Loucy (cell line): ENCODE results near the gene SORCS2.

Source experiments
- H2AFZ ChIP-seq: fragments of 200-600 bp; sonication (generic); 2 replicates; pipeline ENCODE4 v1.6.0; 2016; ENCODE audit warnings: antibody characterized with exemption, mild to moderate bottlenecking, low read length, moderate library complexity
- H3F3A ChIP-seq: fragments of 200-600 bp; 2 replicates; pipeline ENCODE4 v1.6.0; 2016; ENCODE audit warnings: antibody characterized with exemption, low read depth, mild to moderate bottlenecking
- H3K27me3 ChIP-seq: fragments of 200-600 bp; sonication (generic); 2 replicates; pipeline ENCODE4 v1.6.1; 2014; ENCODE audit warnings: low read length, mild to moderate bottlenecking; ENCODE audit not compliant: insufficient read depth, poor library complexity, severe bottlenecking
- H3K36me3 ChIP-seq: fragments of 200-600 bp; sonication (generic); 2 replicates; pipeline ENCODE4 v1.6.1; 2016; ENCODE audit warnings: low read length; ENCODE audit not compliant: insufficient read depth
- H3K4me1 ChIP-seq: fragments of 200-600 bp; sonication (generic); 2 replicates; pipeline ENCODE4 v1.5.1; 2014; ENCODE audit warnings: low read length, mild to moderate bottlenecking; ENCODE audit not compliant: insufficient read depth, poor library complexity, severe bottlenecking
- H3K4me2 ChIP-seq: fragments of 200-600 bp; sonication (generic); 2 replicates; pipeline ENCODE4 v1.6.0; 2014; ENCODE audit warnings: antibody characterized with exemption, low read length, low read depth, mild to moderate bottlenecking; ENCODE audit not compliant: poor library complexity, severe bottlenecking
- H3K4me3 ChIP-seq: fragments of 200-600 bp; sonication (generic); 2 replicates; pipeline ENCODE4 v1.5.1; 2014; ENCODE audit warnings: low read length, mild to moderate bottlenecking, mixed read lengths; ENCODE audit not compliant: poor library complexity, severe bottlenecking
- H3K79me2 ChIP-seq: fragments of 200-600 bp; sonication (generic); 2 replicates; pipeline ENCODE4 v1.6.1; 2014; ENCODE audit warnings: low read length; ENCODE audit not compliant: insufficient read depth
- H3K9ac ChIP-seq: fragments of 200-600 bp; sonication (generic); 2 replicates; pipeline ENCODE4 v1.6.0; 2014; ENCODE audit warnings: mild to moderate bottlenecking, low read depth, low read length, moderate library complexity; ENCODE audit not compliant: poor library complexity, severe bottlenecking
- H3K9me2 ChIP-seq: fragments of 200-600 bp; sonication (generic); replicated peaks from 2 replicates; pipeline ENCODE4 v1.6.1; 2016; ENCODE audit warnings: low read depth, low read length, mixed read lengths
- H3K9me3 ChIP-seq: fragments of 200-600 bp; sonication (generic); 2 replicates; pipeline ENCODE4 v1.6.1; 2014; ENCODE audit warnings: mild to moderate bottlenecking, antibody characterized with exemption, low read length, low read depth; ENCODE audit not compliant: insufficient read depth
- H4K20me1 ChIP-seq: fragments of 200-600 bp; sonication (generic); 2 replicates; pipeline ENCODE4 v1.6.0; 2014; ENCODE audit warnings: antibody characterized with exemption, low read length, mild to moderate bottlenecking; ENCODE audit not compliant: insufficient read depth, poor library complexity, severe bottlenecking
- EZH2phosphoT487 ChIP-seq: fragments of 200-600 bp; IDR thresholded peaks from 2 replicates; pipeline ENCODE4 v1.6.1; 2018; ENCODE audit warnings: antibody characterized with exemption, mild to moderate bottlenecking, moderate library complexity, borderline replicate concordance
- TF ChIP-seq, protein P1 (sequence below): fragments of 200-600 bp; sonication (generic); conservative IDR thresholded peaks from 2 replicates; pipeline ENCODE4 v1.5.1; 2014; ENCODE audit warnings: mild to moderate bottlenecking, antibody characterized with exemption, low read length

SORCS2 gene

GRCh38 chr4:7310451-7310850, 118.1 kb downstream of the SORCS2 start:
- no peak overlapping the region for H3K4me2 ChIP-seq
- H3K4me3 ChIP-seq, result no peak overlapping the region
- no peaks in the 10 kb centered on the region for H3K36me3 ChIP-seq
- H3K9me2 ChIP-seq, result no peaks in the 10 kb centered on the region
- H3K79me2 ChIP-seq, result no peaks in the 10 kb centered on the region
- no peaks in the 10 kb centered on the region for H3F3A ChIP-seq
- H3K4me1 ChIP-seq, result no peaks in the 10 kb centered on the region
- no peaks in the 10 kb centered on the region for H4K20me1 ChIP-seq
- no peak overlapping the region for H2AFZ ChIP-seq
- TF ChIP-seq, protein P1, sequence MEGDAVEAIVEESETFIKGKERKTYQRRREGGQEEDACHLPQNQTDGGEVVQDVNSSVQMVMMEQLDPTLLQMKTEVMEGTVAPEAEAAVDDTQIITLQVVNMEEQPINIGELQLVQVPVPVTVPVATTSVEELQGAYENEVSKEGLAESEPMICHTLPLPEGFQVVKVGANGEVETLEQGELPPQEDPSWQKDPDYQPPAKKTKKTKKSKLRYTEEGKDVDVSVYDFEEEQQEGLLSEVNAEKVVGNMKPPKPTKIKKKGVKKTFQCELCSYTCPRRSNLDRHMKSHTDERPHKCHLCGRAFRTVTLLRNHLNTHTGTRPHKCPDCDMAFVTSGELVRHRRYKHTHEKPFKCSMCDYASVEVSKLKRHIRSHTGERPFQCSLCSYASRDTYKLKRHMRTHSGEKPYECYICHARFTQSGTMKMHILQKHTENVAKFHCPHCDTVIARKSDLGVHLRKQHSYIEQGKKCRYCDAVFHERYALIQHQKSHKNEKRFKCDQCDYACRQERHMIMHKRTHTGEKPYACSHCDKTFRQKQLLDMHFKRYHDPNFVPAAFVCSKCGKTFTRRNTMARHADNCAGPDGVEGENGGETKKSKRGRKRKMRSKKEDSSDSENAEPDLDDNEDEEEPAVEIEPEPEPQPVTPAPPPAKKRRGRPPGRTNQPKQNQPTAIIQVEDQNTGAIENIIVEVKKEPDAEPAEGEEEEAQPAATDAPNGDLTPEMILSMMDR, result no peak
- no peak for TF ChIP-seq EZH2phosphoT487
- peaks cover 6% of the 10 kb centered on the region; the same call in 1 of the 2 replicates for H3K9me3 ChIP-seq
- H3K27me3 ChIP-seq, result no peaks in the 10 kb centered on the region
- no peak overlapping the region for H3K9ac ChIP-seq

DNA sequence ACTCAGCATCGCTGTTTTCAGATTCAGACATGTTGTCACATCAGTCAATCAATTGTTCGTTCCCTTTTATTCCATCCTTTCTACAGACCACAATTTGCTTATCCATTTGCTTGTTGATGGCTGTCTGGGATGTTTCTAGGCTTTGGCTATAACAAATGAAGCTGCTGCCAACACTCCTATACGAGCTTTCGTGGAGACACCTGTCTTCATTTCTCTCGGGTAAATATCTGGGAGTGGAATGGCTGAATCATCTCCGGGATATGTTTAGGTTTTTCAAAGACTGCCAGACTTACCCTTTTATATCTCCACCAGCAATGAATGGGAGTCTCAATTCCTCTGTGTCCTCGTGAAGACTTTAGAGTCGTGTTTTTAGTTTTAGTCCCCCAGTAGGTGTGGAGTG, 118.9 kb downstream of the SORCS2 start:
- no peaks in the 10 kb centered on the region for H3K9me2 ChIP-seq
- no peak for TF ChIP-seq EZH2phosphoT487
- TF ChIP-seq, protein P1, result no peak
- no peaks in the 10 kb centered on the region for H3K27me3 ChIP-seq
- H3K79me2 ChIP-seq, result no peaks in the 10 kb centered on the region
- H3K36me3 ChIP-seq, result no peaks in the 10 kb centered on the region
- H3F3A ChIP-seq, result no peaks in the 10 kb centered on the region
- no peaks in the 10 kb centered on the region for H3K4me1 ChIP-seq
- H3K9ac ChIP-seq, result no peak overlapping the region
- H3K4me2 ChIP-seq, result no peak overlapping the region
- peaks cover 6% of the 10 kb centered on the region; the same call in 1 of the 2 replicates for H3K9me3 ChIP-seq
- H4K20me1 ChIP-seq, result no peaks in the 10 kb centered on the region
- no peak overlapping the region for H3K4me3 ChIP-seq
- H2AFZ ChIP-seq, result no peak overlapping the region

- TF ChIP-seq, protein P1, result no peak
- TF ChIP-seq EZH2phosphoT487, result no peak
- peaks cover 9% of the 10 kb centered on the region; the same call in 1 of the 2 replicates for H3K9me3 ChIP-seq
Observed at GRCh38 chr4:7312691-7313090, 120.4 kb downstream of the SORCS2 start.

More at GRCh38 chr4:7312691-7313090, 120.4 kb downstream of the SORCS2 start:
- no peak overlapping the region for H2AFZ ChIP-seq
- no peak overlapping the region for H3K9ac ChIP-seq
- no peaks in the 10 kb centered on the region for H3K36me3 ChIP-seq
- H3K9me2 ChIP-seq, result no peaks in the 10 kb centered on the region
- no peaks in the 10 kb centered on the region for H3K27me3 ChIP-seq
- no peaks in the 10 kb centered on the region for H3F3A ChIP-seq
- no peaks in the 10 kb centered on the region for H3K4me1 ChIP-seq
- no peak overlapping the region for H3K4me3 ChIP-seq
- no peaks in the 10 kb centered on the region for H4K20me1 ChIP-seq
- no peak overlapping the region for H3K4me2 ChIP-seq
- no peaks in the 10 kb centered on the region for H3K79me2 ChIP-seq
